OCI-LY7 (cell line): ENCODE measurements around the gene SETD1A. TPM values are rescaled to one million over a fixed set of nuclear protein-coding genes. Genes with fewer than 3 reads are reported as not detected.

Source experiments
- BruUV-seq: library from RNA; stranded (reverse); fragments of 400-500 nt; replicated peaks from 2 replicates; lab custom pipeline; 2021; lab: Mats Ljungman, UMichigan
- CTCF ChIA-PET: fragments of 300-600 bp; sonication (Branson Sonifier 250); formaldehyde crosslinking; loops from one replicate; lab custom pipeline; 2022; ENCODE audit warnings: antibody characterized with exemption; ENCODE audit not compliant: unreplicated experiment; lab: Charles Lee
- POLR2A ChIA-PET: fragments of 300-600 bp; sonication (Branson Sonifier 250); formaldehyde crosslinking; loops from one replicate; lab custom pipeline; 2022; ENCODE audit warnings: antibody characterized with exemption; lab: Charles Lee
- DNase-seq: peaks from one replicate; pipeline ENCODE4 v3.0.0-alpha.2; 2015; ENCODE audit warnings: low spot score
- H2AFZ ChIP-seq: fragments of 200-600 bp; sonication (generic), shearing (Covaris generic); 2 replicates; pipeline ENCODE4 v1.6.1; 2014; ENCODE audit warnings: mild to moderate bottlenecking, antibody characterized with exemption, low read length, moderate library complexity
- H3K27ac ChIP-seq: fragments of 200-600 bp; sonication (generic); 2 replicates; pipeline ENCODE4 v1.5.1; 2014; ENCODE audit warnings: mixed run types, low read depth, mild to moderate bottlenecking, moderate library complexity, low read length, inconsistent platforms; ENCODE audit not compliant: poor library complexity, severe bottlenecking
- H3K36me3 ChIP-seq: fragments of 200-600 bp; sonication (generic); 2 replicates; pipeline ENCODE4 v1.6.1; 2014; ENCODE audit warnings: mild to moderate bottlenecking, antibody characterized with exemption, low read length, moderate library complexity, mixed read lengths; ENCODE audit not compliant: insufficient read depth
- H3K4me1 ChIP-seq: fragments of 200-600 bp; sonication (generic); 2 replicates; pipeline ENCODE4 v1.5.1; 2014; ENCODE audit warnings: mild to moderate bottlenecking, low read length; ENCODE audit not compliant: insufficient read depth, poor library complexity, severe bottlenecking
- H3K4me2 ChIP-seq: fragments of 200-600 bp; sonication (generic); 2 replicates; pipeline ENCODE4 v1.6.1; 2014; ENCODE audit warnings: mild to moderate bottlenecking, low read length
- H3K4me3 ChIP-seq: fragments of 200-600 bp; sonication (generic); 2 replicates; pipeline ENCODE4 v1.5.1; 2014; ENCODE audit warnings: mild to moderate bottlenecking, low read depth, low read length; ENCODE audit not compliant: poor library complexity, severe bottlenecking
- H3K79me2 ChIP-seq: fragments of 200-600 bp; sonication (generic); 2 replicates; pipeline ENCODE4 v1.6.1; 2016; ENCODE audit warnings: low read depth, mild to moderate bottlenecking, low read length, moderate library complexity, mixed read lengths; ENCODE audit not compliant: insufficient read depth
- H3K9me2 ChIP-seq: fragments of 200-600 bp; sonication (generic); 2 replicates; pipeline ENCODE4 v1.6.1; 2016; ENCODE audit warnings: mild to moderate bottlenecking, low read length, mixed read lengths; ENCODE audit not compliant: insufficient read depth
- H3K9me3 ChIP-seq: fragments of 200-600 bp; sonication (generic); 2 replicates; pipeline ENCODE4 v1.6.1; 2014; ENCODE audit warnings: mild to moderate bottlenecking, mixed run types, low read length, mixed read lengths
- H4K20me1 ChIP-seq: fragments of 200-600 bp; sonication (generic); 2 replicates; pipeline ENCODE4 v1.6.1; 2014; ENCODE audit warnings: mild to moderate bottlenecking, antibody characterized with exemption, low read length, moderate library complexity, mixed read lengths; ENCODE audit not compliant: insufficient read depth
- CTCF ChIP-seq: fragments of 200-600 bp; sonication (generic); conservative IDR thresholded peaks from 2 replicates; pipeline ENCODE4 v1.5.1; 2014; ENCODE audit warnings: mild to moderate bottlenecking, antibody characterized with exemption, low read length, moderate library complexity, mixed read lengths
- EZH2phosphoT487 ChIP-seq: fragments of 200-600 bp; sonication (generic); IDR thresholded peaks from 2 replicates; pipeline ENCODE4 v1.6.1; 2018; ENCODE audit warnings: low read depth, borderline replicate concordance, mild to moderate bottlenecking, mixed run types, antibody characterized with exemption, low read length, moderate library complexity, mixed read lengths
- intact Hi-C: fragments of 100-400 bp; cut with micrococcal nuclease; formaldehyde crosslinking; loops from one replicate; pipeline ENCODE4 v1.10.0; 2022; ENCODE audit not compliant: unreplicated experiment
- small RNA-seq: library from RNA; depleted of rRNA; stranded (forward); fragments of <200 nt; gene quantifications from one replicate; pipeline ENCODE3, GENCODE V24; 2014
- total RNA-seq, 2 experiments: library from RNA; depleted of rRNA in 1 of 2; stranded (reverse); fragments of >200 nt in 1 of 2; shearing (Covaris generic) in 1 of 2; gene quantifications; 2 replicates each; pipeline ENCODE4 v1.2.3, GENCODE V29; 2014 to 2022

SETD1A gene
- total RNA-seq, 2 experiments from 2014 or later: 8.6 to 36.0 TPM

- TSS peak; percentile 83 for BruUV-seq
- Histone ChIP-seq H3K9me3 (no peaks in the 10 kb centered on the region), H3K79me2 (no peaks in the 10 kb centered on the region; the same call in 1 of the 2 replicates), H3K27ac (peak overlapping the region; percentile 59), H4K20me1 (no peaks in the 10 kb centered on the region), H3K9me2 (no peaks in the 10 kb centered on the region), H3K36me3 (peaks cover 4% of the 10 kb centered on the region; the same call in 1 of the 2 replicates), H3K4me3 (peak overlapping the region; percentile 98), H3K4me1 (peaks cover 18% of the 10 kb centered on the region), H3K4me2 (peak overlapping the region; percentile 100), H2AFZ (peak overlapping the region; percentile 99)
- DNase-seq: peak; percentile 86
- no peak for TF ChIP-seq CTCF
- TF ChIP-seq EZH2phosphoT487: no peak
- CTCF ChIA-PET: interaction anchor here (0.6 kb wide), 1 partner anchor 9 kb away, joined by 3 read pairs; no protein-coding TSS in a partner anchor
- POLR2A ChIA-PET: interaction anchor here (0.6 to 0.8 kb wide), 2 partner anchors 106 to 251 kb away, joined by 3 to 6 read pairs; no protein-coding TSS in a partner anchor
- intact Hi-C loops: no loop called here
Observed at GRCh38 chr16:31033709-31034492, 76.3 kb downstream of the SETD1A start.

Small RNAs within 50 kb of the gene (small RNA-seq; reads per million reads assigned to genes)
- not detected for gene AC135048.1

Other genes with a start within 250 kb of the SETD1A start
- gene PHKG2, start 209.3 kb upstream of the SETD1A start, total RNA-seq (2014; rRNA removed; shearing (Covaris generic)): 37.6 and 40.5 TPM in 2 replicates
- 41.9 and 46.5 TPM in 2 replicates for gene PHKG2, start 209.3 kb upstream of the SETD1A start, total RNA-seq (2022)
- gene CFAP119, start 195.7 kb upstream of the SETD1A start, total RNA-seq (2014; rRNA removed; shearing (Covaris generic)): 20.7 and 27.4 TPM in 2 replicates
- gene CFAP119, start 195.7 kb upstream of the SETD1A start, total RNA-seq (2022): 25.0 and 27.4 TPM in 2 replicates
- 54.8 and 70.5 TPM in 2 replicates for gene RNF40, start 195.4 kb upstream of the SETD1A start, total RNA-seq (2014; rRNA removed; shearing (Covaris generic))
- 108 and 120 TPM in 2 replicates for gene RNF40, start 195.4 kb upstream of the SETD1A start, total RNA-seq (2022)
- 1.9 and 2.5 TPM in 2 replicates for gene ZNF629, start 170.5 kb upstream of the SETD1A start, total RNA-seq (2014; rRNA removed; shearing (Covaris generic))
- gene ZNF629, start 170.5 kb upstream of the SETD1A start, total RNA-seq (2022): 1.0 and 1.1 TPM in 2 replicates
- gene BCL7C, start 63.7 kb upstream of the SETD1A start, total RNA-seq (2014; rRNA removed; shearing (Covaris generic)): 17.8 and 20.6 TPM in 2 replicates
- 11.0 and 11.5 TPM in 2 replicates for gene BCL7C, start 63.7 kb upstream of the SETD1A start, total RNA-seq (2022)
- gene CTF1, start 61.1 kb upstream of the SETD1A start, total RNA-seq (2014; rRNA removed; shearing (Covaris generic)): 0.09 and 0.21 TPM in 2 replicates
- 0.46 and 0.68 TPM in 2 replicates for gene CTF1, start 61.1 kb upstream of the SETD1A start, total RNA-seq (2022)
- gene FBXL19, start 34.2 kb upstream of the SETD1A start, total RNA-seq (2014; rRNA removed; shearing (Covaris generic)): 16.1 and 16.2 TPM in 2 replicates
- 30.2 and 34.8 TPM in 2 replicates for gene FBXL19, start 34.2 kb upstream of the SETD1A start, total RNA-seq (2022)
- gene ORAI3, start 8.7 kb upstream of the SETD1A start, total RNA-seq (2014; rRNA removed; shearing (Covaris generic)): 5.7 and 7.8 TPM in 2 replicates
- gene ORAI3, start 8.7 kb upstream of the SETD1A start, total RNA-seq (2022): 16.3 and 18.3 TPM in 2 replicates
- gene HSD3B7, start 27.5 kb downstream of the SETD1A start, total RNA-seq (2014; rRNA removed; shearing (Covaris generic)): 1.9 and 3.3 TPM in 2 replicates
- gene HSD3B7, start 27.5 kb downstream of the SETD1A start, total RNA-seq (2022): 2.4 and 2.6 TPM in 2 replicates
- gene STX1B, start 52.9 kb downstream of the SETD1A start, total RNA-seq (2014; rRNA removed; shearing (Covaris generic)): 0.47 TPM in 1 of 2 replicates, not detected in the other
- gene STX1B, start 52.9 kb downstream of the SETD1A start, total RNA-seq (2022): 2.1 and 2.4 TPM in 2 replicates
- 14.6 and 16.6 TPM in 2 replicates for gene STX4, start 75.8 kb downstream of the SETD1A start, total RNA-seq (2014; rRNA removed; shearing (Covaris generic))
- gene STX4, start 75.8 kb downstream of the SETD1A start, total RNA-seq (2022): 40.5 and 41.6 TPM in 2 replicates
- gene ZNF668, start 116.5 kb downstream of the SETD1A start, total RNA-seq (2014; rRNA removed; shearing (Covaris generic)): 7.8 and 18.7 TPM in 2 replicates
- gene ZNF668, start 116.5 kb downstream of the SETD1A start, total RNA-seq (2022): 17.1 and 21.7 TPM in 2 replicates
- gene ZNF646, start 116.7 kb downstream of the SETD1A start, total RNA-seq (2014; rRNA removed; shearing (Covaris generic)): 25.4 and 30.1 TPM in 2 replicates
- gene ZNF646, start 116.7 kb downstream of the SETD1A start, total RNA-seq (2022): 33.8 and 34.0 TPM in 2 replicates
- gene PRSS53, start 131.2 kb downstream of the SETD1A start, total RNA-seq (2014; rRNA removed; shearing (Covaris generic)): 3.7 and 4.4 TPM in 2 replicates
- 5.7 and 6.1 TPM in 2 replicates for gene PRSS53, start 131.2 kb downstream of the SETD1A start, total RNA-seq (2022)
- gene VKORC1, start 137.0 kb downstream of the SETD1A start, total RNA-seq (2014; rRNA removed; shearing (Covaris generic)): 68.8 and 69.3 TPM in 2 replicates
- 60.1 and 70.2 TPM in 2 replicates for gene VKORC1, start 137.0 kb downstream of the SETD1A start, total RNA-seq (2022)
- gene BCKDK, start 150.6 kb downstream of the SETD1A start, total RNA-seq (2014; rRNA removed; shearing (Covaris generic)): 25.0 and 40.4 TPM in 2 replicates
- 36.5 and 39.0 TPM in 2 replicates for gene BCKDK, start 150.6 kb downstream of the SETD1A start, total RNA-seq (2022)
- gene KAT8, start 159.9 kb downstream of the SETD1A start, total RNA-seq (2014; rRNA removed; shearing (Covaris generic)): 86.9 and 89.1 TPM in 2 replicates
- 95.3 and 102 TPM in 2 replicates for gene KAT8, start 159.9 kb downstream of the SETD1A start, total RNA-seq (2022)
- not detected in 2 replicates for gene PRSS8, start 178.0 kb downstream of the SETD1A start, total RNA-seq (2014; rRNA removed; shearing (Covaris generic))
- not detected in 2 replicates for gene PRSS8, start 178.0 kb downstream of the SETD1A start, total RNA-seq (2022)
- 0.36 TPM in 1 of 2 replicates, not detected in the other for gene PRSS36, start 192.3 kb downstream of the SETD1A start, total RNA-seq (2014; rRNA removed; shearing (Covaris generic))
- gene PRSS36, start 192.3 kb downstream of the SETD1A start, total RNA-seq (2022): 1.0 TPM in 1 of 2 replicates, not detected in the other
- gene FUS, start 222.4 kb downstream of the SETD1A start, total RNA-seq (2014; rRNA removed; shearing (Covaris generic)): 90.0 and 104 TPM in 2 replicates
- 880 and 953 TPM in 2 replicates for gene FUS, start 222.4 kb downstream of the SETD1A start, total RNA-seq (2022)
- gene PYCARD, start 245.0 kb downstream of the SETD1A start, total RNA-seq (2014; rRNA removed; shearing (Covaris generic)): 3.7 and 5.5 TPM in 2 replicates
- gene PYCARD, start 245.0 kb downstream of the SETD1A start, total RNA-seq (2022): 10.3 and 14.8 TPM in 2 replicates